Osteoblast (primary cell): ENCODE measurements around the gene OR10H4. TPM values are rescaled to one million over a fixed set of nuclear protein-coding genes. Genes with fewer than 3 reads are reported as not detected.

Experiments
- DNase-seq: peaks from one replicate; pipeline ENCODE4 v3.0.0; 2011; ENCODE audit warnings: low spot score, mixed read lengths; ENCODE audit not compliant: insufficient read length; ENCODE audit errors: missing footprints
- H2AFZ ChIP-seq: 2 replicates; pipeline ENCODE4 v1.6.0; 2011; ENCODE audit warnings: mild to moderate bottlenecking, low read length
- H3K27ac ChIP-seq: 2 replicates; pipeline ENCODE4 v1.5.1; 2011; ENCODE audit warnings: mild to moderate bottlenecking, low read depth, low read length, moderate library complexity
- H3K27me3 ChIP-seq: 2 replicates; pipeline ENCODE4 v1.6.0; 2012; ENCODE audit warnings: mild to moderate bottlenecking, control low read depth, inconsistent platforms, low read length, moderate library complexity; ENCODE audit not compliant: insufficient read depth
- H3K36me3 ChIP-seq: 2 replicates; pipeline ENCODE4 v1.5.1; 2011; ENCODE audit warnings: mild to moderate bottlenecking, low read length, control low read depth, moderate library complexity; ENCODE audit not compliant: insufficient read depth
- H3K4me1 ChIP-seq: 2 replicates; pipeline ENCODE4 v1.5.1; 2011; ENCODE audit warnings: mild to moderate bottlenecking, low read length, control low read depth, moderate library complexity; ENCODE audit not compliant: insufficient read depth
- H3K4me2 ChIP-seq: 2 replicates; pipeline ENCODE4 v1.6.0; 2011; ENCODE audit warnings: mild to moderate bottlenecking, low read length; ENCODE audit not compliant: insufficient read depth
- H3K4me3 ChIP-seq: fragments of 200-600 bp; sonication (generic); 3 replicates; pipeline ENCODE4 v1.5.1; 2012; ENCODE audit warnings: mild to moderate bottlenecking, low read length, inconsistent platforms; ENCODE audit not compliant: insufficient read depth
- H3K79me2 ChIP-seq: 2 replicates; pipeline ENCODE4 v1.6.0; 2012; ENCODE audit warnings: mild to moderate bottlenecking, low read length, control low read depth, inconsistent platforms; ENCODE audit not compliant: insufficient read depth
- H3K9me3 ChIP-seq: 2 replicates; pipeline ENCODE4 v1.5.1; 2011; ENCODE audit warnings: low read depth, low read length, control low read depth
- H4K20me1 ChIP-seq: 2 replicates; pipeline ENCODE4 v1.6.0; 2012; ENCODE audit warnings: mild to moderate bottlenecking, low read length, control low read depth; ENCODE audit not compliant: insufficient read depth
- CTCF ChIP-seq: IDR thresholded peaks from 2 replicates; pipeline ENCODE4 v1.5.1; 2011; ENCODE audit warnings: mild to moderate bottlenecking, low read depth, low read length, moderate library complexity; ENCODE audit errors: extremely low read depth
- total RNA-seq: library from RNA; depleted of rRNA; stranded (reverse); fragments of >200 nt; gene quantifications from 2 replicates; pipeline ENCODE4 v1.2.3, GENCODE V29; 2012

The OR10H4 gene
- total RNA-seq, 1 donor, result not detected

- Histone ChIP-seq H3K79me2 (no peaks in the 10 kb centered on the region), H3K27me3 (no peaks in the 10 kb centered on the region), H3K27ac (no peak overlapping the region), H2AFZ (no peak overlapping the region), H3K36me3 (no peaks in the 10 kb centered on the region), H4K20me1 (no peaks in the 10 kb centered on the region), H3K4me3 (no peak overlapping the region), H3K4me1 (no peaks in the 10 kb centered on the region), H3K9me3 (peaks cover 3% of the 10 kb centered on the region), H3K4me2 (no peak overlapping the region)
- no peak for TF ChIP-seq CTCF
- DNase-seq, result no peak
Observed at GRCh38 chr19:15944401-15944800, 4.4 kb upstream of the OR10H4 start.

GRCh38 chr19:15945301-15945700 lies 3.5 kb upstream of the OR10H4 start:
- no peak for TF ChIP-seq CTCF
- no peak overlapping the region for H3K4me2 ChIP-seq
- H3K27me3 ChIP-seq, result no peaks in the 10 kb centered on the region
- H4K20me1 ChIP-seq, result no peaks in the 10 kb centered on the region
- no peaks in the 10 kb centered on the region for H3K4me1 ChIP-seq
- no peaks in the 10 kb centered on the region for H3K36me3 ChIP-seq
- H3K79me2 ChIP-seq, result no peaks in the 10 kb centered on the region
- DNase-seq, result no peak
- H3K9me3 ChIP-seq, result peaks cover 3% of the 10 kb centered on the region
- no peak overlapping the region for H2AFZ ChIP-seq
- H3K27ac ChIP-seq, result no peak overlapping the region
- H3K4me3 ChIP-seq, result no peak overlapping the region

- Histone ChIP-seq H3K4me3 (no peak overlapping the region), H3K4me1 (no peaks in the 10 kb centered on the region), H3K27me3 (no peaks in the 10 kb centered on the region), H3K36me3 (no peaks in the 10 kb centered on the region), H3K79me2 (no peaks in the 10 kb centered on the region), H3K4me2 (no peak overlapping the region), H3K27ac (no peak overlapping the region), H4K20me1 (no peaks in the 10 kb centered on the region), H2AFZ (no peak overlapping the region), H3K9me3 (no peaks in the 10 kb centered on the region)
- TF ChIP-seq CTCF, result no peak
- no peak for DNase-seq
Observed at GRCh38 chr19:15954820-15955219, 6.0 kb downstream of the OR10H4 start.

GRCh38 chr19:15962319-15962718 lies 13.5 kb downstream of the OR10H4 start:
- H3K27me3 ChIP-seq, result no peaks in the 10 kb centered on the region
- H3K4me1 ChIP-seq, result no peaks in the 10 kb centered on the region
- H3K79me2 ChIP-seq, result no peaks in the 10 kb centered on the region
- no peak overlapping the region for H2AFZ ChIP-seq
- no peak overlapping the region for H3K4me3 ChIP-seq
- no peaks in the 10 kb centered on the region for H4K20me1 ChIP-seq
- no peak for DNase-seq
- no peak for TF ChIP-seq CTCF
- H3K27ac ChIP-seq, result no peak overlapping the region
- no peaks in the 10 kb centered on the region for H3K9me3 ChIP-seq
- H3K36me3 ChIP-seq, result no peaks in the 10 kb centered on the region
- H3K4me2 ChIP-seq, result no peak overlapping the region
